Measurements from ENCODE around the gene KCNMB1. TPM values are rescaled to one million over a fixed set of nuclear protein-coding genes. Genes with fewer than 3 reads are reported as not detected.

Gene KCNMB1
- total RNA-seq, 2 donors from 2014 or later = 0.74 to 0.83 TPM

DNA sequence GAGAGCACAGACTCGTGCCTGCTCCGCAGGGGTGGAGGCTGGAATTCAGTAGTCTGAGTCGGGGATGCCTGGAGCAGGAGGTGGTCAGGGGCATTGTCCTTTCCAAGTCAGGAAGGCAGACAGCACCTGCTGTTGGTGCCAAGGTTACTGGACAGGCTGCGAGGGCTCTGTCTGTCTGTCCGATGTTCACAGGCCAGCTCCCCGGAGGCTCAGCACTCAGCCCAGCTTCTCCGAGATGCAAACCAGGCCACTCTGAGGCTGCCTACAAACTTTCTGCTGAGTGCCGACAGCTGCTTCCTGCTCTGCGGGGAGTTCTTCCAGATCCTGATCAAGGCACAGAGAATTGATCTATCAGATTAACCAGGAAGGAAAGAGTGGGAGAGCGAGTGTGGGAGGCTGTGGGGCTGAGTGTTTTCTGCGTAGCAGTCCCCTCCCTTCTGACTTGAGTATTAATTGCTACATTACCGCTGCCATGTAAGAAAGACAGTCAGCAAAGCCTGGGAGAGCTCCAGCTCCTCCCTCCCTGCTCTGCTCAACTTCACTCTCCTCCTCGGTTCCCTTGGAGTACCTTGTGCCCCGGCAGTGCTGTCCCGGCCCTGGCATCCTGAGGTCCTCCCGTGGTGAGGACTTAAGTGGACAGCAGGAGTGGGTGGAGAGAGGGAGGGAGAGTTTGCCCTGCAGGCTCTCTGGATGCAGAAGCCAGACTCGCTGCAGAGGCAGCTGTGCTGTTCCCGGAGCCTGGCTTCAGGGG is 36.0 kb downstream of the KCNMB1 start:
- H3K4me1 ChIP-seq = peaks cover 0 to 29% of the 10 kb centered on the region in 2 donors
- H3K27me3 ChIP-seq = no peaks in the 10 kb centered on the region
- DNase-seq (ENCODE audit: low spot score) = no peak
- H3K27ac ChIP-seq = no peak overlapping the region
- H3K9me3 ChIP-seq = no peaks in the 10 kb centered on the region
- no peak for TF ChIP-seq CTCF (IDR thresholded peaks at IDR 0.05)
- H3K4me3 ChIP-seq = peak overlapping the region in 1 of 2 donors; percentile 13
- H3K36me3 ChIP-seq = no peaks in the 10 kb centered on the region

DNA sequence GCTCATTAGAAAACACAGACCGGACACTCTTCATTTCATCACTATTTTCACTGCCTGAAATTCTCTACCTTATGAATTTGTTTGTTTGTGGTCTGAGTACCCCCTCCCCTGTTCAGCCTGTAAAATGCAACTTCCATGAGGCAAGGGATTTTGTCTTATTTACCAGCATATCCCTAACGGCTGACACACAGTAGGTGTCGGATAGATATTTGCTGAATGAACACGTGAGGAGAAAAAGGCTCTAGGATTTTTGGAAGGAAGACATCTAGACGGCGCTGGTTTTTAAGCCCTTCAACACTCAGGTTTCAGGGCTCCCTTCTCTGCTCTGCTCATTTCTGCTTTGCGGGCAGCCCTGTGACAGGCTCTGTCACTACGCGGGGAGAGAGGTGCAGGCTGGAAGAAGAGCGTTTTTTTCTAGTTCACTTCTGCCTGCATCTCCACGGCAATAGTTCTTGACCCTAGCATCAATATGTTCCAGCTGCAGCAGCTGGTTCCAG is 41.0 kb downstream of the KCNMB1 start:
- no peak for DNase-seq (ENCODE audit: low spot score)
- no peaks in the 10 kb centered on the region for H3K36me3 ChIP-seq
- H3K27me3 ChIP-seq = no peaks in the 10 kb centered on the region
- H3K4me1 ChIP-seq = peaks cover 0 to 12% of the 10 kb centered on the region in 2 donors
- no peak overlapping the region for H3K4me3 ChIP-seq
- TF ChIP-seq CTCF (IDR thresholded peaks at IDR 0.05) = peak in 1 of 2 donors; percentile 59
- no peaks in the 10 kb centered on the region for H3K9me3 ChIP-seq
- H3K27ac ChIP-seq = no peak overlapping the region

- no peaks in the 10 kb centered on the region for H3K9me3 ChIP-seq
- H3K4me1 ChIP-seq = peaks cover 0 to 8% of the 10 kb centered on the region in 2 donors
- TF ChIP-seq CTCF (IDR thresholded peaks at IDR 0.05) = no peak
- H3K27ac ChIP-seq = no peak overlapping the region
- H3K36me3 ChIP-seq = no peaks in the 10 kb centered on the region
- no peak overlapping the region for H3K4me3 ChIP-seq
- H3K27me3 ChIP-seq = no peaks in the 10 kb centered on the region
- DNase-seq (ENCODE audit: low spot score) = no peak
Observed at GRCh38 chr5:170347022-170347567, 42.1 kb downstream of the KCNMB1 start.

GRCh38 chr5:170345971-170346370 is 43.2 kb downstream of the KCNMB1 start:
- TF ChIP-seq CTCF (IDR thresholded peaks at IDR 0.05) = no peak
- Histone ChIP-seq H3K27ac (no peak overlapping the region), H3K4me1 (peaks cover 0 to 8% of the 10 kb centered on the region in 2 donors), H3K36me3 (no peaks in the 10 kb centered on the region), H3K4me3 (no peak overlapping the region), H3K9me3 (no peaks in the 10 kb centered on the region), H3K27me3 (no peaks in the 10 kb centered on the region)
- no peak for DNase-seq (ENCODE audit: low spot score)

DNA sequence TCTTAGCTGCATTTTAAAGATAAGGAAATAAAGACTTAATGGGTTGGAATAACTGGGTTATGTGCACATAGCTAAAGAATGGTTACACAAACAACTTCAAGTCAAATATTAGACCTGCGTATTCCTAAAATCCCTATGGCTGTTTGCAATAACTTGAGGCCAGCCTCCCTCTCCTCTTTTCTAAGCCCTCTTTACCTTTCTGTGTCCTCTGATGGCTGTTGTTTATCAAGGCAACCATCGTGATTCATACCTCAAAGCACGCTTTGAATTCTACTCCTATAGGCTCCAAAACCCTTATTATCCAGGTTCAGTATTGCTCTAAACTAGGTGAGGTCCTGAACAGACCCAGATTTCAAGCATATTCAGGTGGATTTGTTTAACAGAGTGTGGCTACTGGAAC is 46.0 kb downstream of the KCNMB1 start:
- no peak for DNase-seq (ENCODE audit: low spot score)
- Histone ChIP-seq H3K27ac (no peak overlapping the region), H3K4me1 (peaks cover 0 to 1% of the 10 kb centered on the region in 2 donors), H3K36me3 (no peaks in the 10 kb centered on the region), H3K4me3 (no peak overlapping the region), H3K27me3 (no peaks in the 10 kb centered on the region), H3K9me3 (no peaks in the 10 kb centered on the region)
- no peak for TF ChIP-seq CTCF (IDR thresholded peaks at IDR 0.05)

All from right atrium auricular region (tissue), 2 donors.